Endometrial microvascular endothelial cells (primary cell): Measurements from ENCODE around the gene TSPAN14. TPM values are rescaled to one million over a fixed set of nuclear protein-coding genes. Genes with fewer than 3 reads are reported as not detected.

Source experiments
- in situ Hi-C: cut with HindIII; loops from 2 replicates; pipeline ENCODE4 v1.10.0; 2017; ENCODE audit warnings: low sequenced_read_pairs, low pct_unique_long_range_greater_than_20kb; ENCODE audit errors: inconsistent ontology term
- total RNA-seq: library from RNA; depleted of rRNA; stranded (reverse); fragments of >200 nt; gene quantifications from one replicate; pipeline ENCODE4 v1.2.3, GENCODE V29; 2015; ENCODE audit errors: inconsistent ontology term

Gene TSPAN14
- total RNA-seq, 1 donor from 2014 or later = 275 TPM

- in situ Hi-C loops = no loop called here
These were observed 43.3 kb downstream of the TSPAN14 start for GRCh38 chr10:80497187-80498077.

- in situ Hi-C loops = no loop called here
These were observed 44.1 kb downstream of the TSPAN14 start for GRCh38 chr10:80498078-80498832.

- in situ Hi-C loops = no loop called here
These were observed 45.0 kb downstream of the TSPAN14 start for GRCh38 chr10:80498833-80499741.

- in situ Hi-C loops = loop anchor here (25.0 kb wide), 1 partner anchor 88 kb away; the partner anchor contains the start of gene PRXL2A
These were observed 46.7 kb downstream of the TSPAN14 start for GRCh38 chr10:80500572-80501380.

GRCh38 chr10:80501381-80501912 is 47.3 kb downstream of the TSPAN14 start:
- in situ Hi-C loops = loop anchor here (25.0 kb wide), 1 partner anchor 89 kb away; the partner anchor contains the start of gene PRXL2A

GRCh38 chr10:80501913-80502521 is 47.9 kb downstream of the TSPAN14 start:
- in situ Hi-C loops = loop anchor here (25.0 kb wide), 1 partner anchor 90 kb away; the partner anchor contains the start of gene PRXL2A

- in situ Hi-C loops = loop anchor here (25.0 kb wide), 1 partner anchor 91 kb away; the partner anchor contains the start of gene PRXL2A
These were observed 48.8 kb downstream of the TSPAN14 start for GRCh38 chr10:80502621-80503583.

GRCh38 chr10:80503584-80504157 is 49.6 kb downstream of the TSPAN14 start:
- in situ Hi-C loops = loop anchor here (25.0 kb wide), 1 partner anchor 91 kb away; the partner anchor contains the start of gene PRXL2A

GRCh38 chr10:80504158-80504811 is 50.2 kb downstream of the TSPAN14 start:
- in situ Hi-C loops = loop anchor here (25.0 kb wide), 1 partner anchor 92 kb away; the partner anchor contains the start of gene PRXL2A

- in situ Hi-C loops = loop anchor here (5.0 to 25.0 kb wide), 2 partner anchors 38 to 93 kb away; partner anchors contain the start of gene PRXL2A
These were observed 50.9 kb downstream of the TSPAN14 start for GRCh38 chr10:80504897-80505465.

- in situ Hi-C loops = loop anchor here (5.0 to 25.0 kb wide), 2 partner anchors 39 to 94 kb away; partner anchors contain the start of gene PRXL2A
These were observed 52.1 kb downstream of the TSPAN14 start for GRCh38 chr10:80506189-80506575.

- in situ Hi-C loops = loop anchor here (5.0 to 25.0 kb wide), 2 partner anchors 40 to 95 kb away; partner anchors contain the start of gene PRXL2A
These were observed 52.9 kb downstream of the TSPAN14 start for GRCh38 chr10:80506836-80507487.

- in situ Hi-C loops = loop anchor here (5.0 to 25.0 kb wide), 2 partner anchors 42 to 97 kb away; partner anchors contain the start of gene PRXL2A
These were observed 54.9 kb downstream of the TSPAN14 start for GRCh38 chr10:80509108-80509402.
